Spleen (tissue), 7 donors: ENCODE measurements around the gene FAM117A.

Experiments
- CTCF ChIP-seq, 11 experiments: fragments of 200-600 bp in 7 of 11; fragments of 450-650 bp in 4 of 11; sonication (generic) in 4 of 11; IDR thresholded peaks in 8 of 11; conservative IDR thresholded peaks in 3 of 11; 1 replicate in 7 of 11; 2 replicates in 4 of 11; pipeline versions ENCODE4 v1.4.0 to v1.8.0; 2016 to 2021; ENCODE audit warnings: antibody characterized with exemption in 11 of 11, inconsistent platforms in 4 of 11, mild to moderate bottlenecking in 1 of 11
- POLR2A ChIP-seq, 3 donors: fragments of 450-650 bp; IDR thresholded peaks; one replicate each; pipeline ENCODE4 v1.5.1; 2017; ENCODE audit warnings: antibody characterized with exemption in 3 of 3, mild to moderate bottlenecking in 1 of 3
- donor health status: DM: no; HTN: no; CAD: no; lungs with moderate emphysema.
- donor health status: DM: no; HTN: no; CAD: no.
- donor health status: DM: no; HTN: no; CAD: no.

DNA sequence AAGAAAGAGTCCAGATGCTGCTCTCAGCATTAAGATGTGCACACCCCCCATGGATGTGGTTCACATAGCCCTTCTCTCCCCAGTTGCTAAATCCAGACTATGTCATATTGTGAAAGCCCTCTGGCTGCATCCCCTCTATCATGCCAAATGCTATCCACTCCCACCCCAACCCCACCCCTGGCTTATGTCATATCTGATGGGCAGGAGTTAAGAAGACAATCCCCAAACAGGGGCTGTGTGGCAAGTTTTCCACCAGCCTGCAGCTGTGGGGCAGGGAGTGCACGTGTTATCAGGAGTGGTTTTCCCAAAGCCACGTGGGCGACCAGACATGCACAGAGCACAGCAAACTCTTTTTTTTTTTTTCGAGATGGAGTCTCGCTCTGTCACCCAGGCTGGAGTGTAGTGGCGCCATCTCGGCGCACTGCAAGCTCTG, 10.0 kb downstream of the FAM117A start:
- TF ChIP-seq CTCF (IDR thresholded peaks at IDR 0.05 in 8 of 11, conservative IDR thresholded peaks at IDR 0.05 in 3 of 11), result no peak
- no peak for TF ChIP-seq POLR2A (IDR thresholded peaks at IDR 0.05)
